Stimulated activated CD8-positive, alpha-beta memory T cell treated with anti-CD3 and anti-CD28 coated beads, Interleukin-7, amount 100 ng/mL, for 48 hours (primary cell): ENCODE measurements around the gene DCUN1D2.
"Not testable (repeated sequence)": the region's sequence is repeated elsewhere in the genome, so short reads cannot be mapped to it uniquely, and the experiment has no call there.

Source experiments
- DNase-seq, 2 donors: peaks; one replicate each; pipeline ENCODE4 v3.0.0-alpha.2; 2020; ENCODE audit warnings: low read depth in 1 of 2; ENCODE audit errors: extremely low read depth in 1 of 2

DCUN1D2 gene

DNA sequence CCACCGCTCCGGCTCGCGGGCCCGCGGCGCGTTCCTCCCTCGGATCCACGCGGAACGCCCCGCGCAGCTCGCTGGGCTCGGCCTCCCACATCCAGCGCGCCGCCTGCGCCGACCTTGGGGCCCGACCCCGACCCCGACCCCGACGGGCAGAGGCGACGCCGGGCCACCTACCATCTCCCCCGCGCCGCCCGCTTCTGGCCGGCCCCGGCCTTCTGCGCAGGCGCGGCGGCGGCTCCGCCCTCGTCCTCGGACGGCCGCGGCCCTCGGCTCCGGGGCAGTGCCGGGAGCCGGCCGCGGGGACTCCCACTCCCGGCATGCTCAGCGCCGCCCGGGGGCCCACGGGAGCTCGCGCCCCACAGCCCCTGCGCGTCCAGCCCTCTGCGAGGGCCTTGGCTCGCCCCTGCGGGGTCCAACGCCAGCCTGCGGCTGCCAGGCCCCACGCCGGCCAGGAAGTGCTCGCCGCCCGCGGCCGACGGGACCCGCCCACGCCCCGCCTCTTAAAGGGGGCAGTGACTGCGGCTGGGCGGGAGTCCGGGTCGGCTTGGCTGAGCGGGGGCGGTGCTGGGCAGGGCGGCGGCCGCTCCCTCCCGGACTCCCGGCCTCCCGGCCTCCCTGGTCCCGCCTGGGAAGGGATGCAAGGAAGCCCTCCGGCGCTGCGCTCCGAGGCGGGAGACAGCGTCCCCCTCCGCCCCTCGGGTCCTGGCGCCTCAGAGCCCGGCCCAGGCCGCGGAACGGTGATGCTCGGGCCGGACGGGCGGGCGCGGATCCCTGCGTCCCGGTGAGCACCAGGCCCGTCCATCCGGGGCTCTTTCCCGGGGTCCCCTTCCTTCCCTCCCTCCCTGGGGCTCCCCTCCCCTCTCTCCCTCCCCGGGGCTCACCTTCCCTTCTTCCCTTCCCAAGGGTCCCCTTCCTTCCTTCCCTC, at the start of gene DCUN1D2:
Gene DCUN1D2 (minus strand): TSS at position 216 of the 922 bp plus-strand sequence. CDS start 42 bp downstream, at position 174.
- peak; percentile 68 to 73 for DNase-seq

DNA sequence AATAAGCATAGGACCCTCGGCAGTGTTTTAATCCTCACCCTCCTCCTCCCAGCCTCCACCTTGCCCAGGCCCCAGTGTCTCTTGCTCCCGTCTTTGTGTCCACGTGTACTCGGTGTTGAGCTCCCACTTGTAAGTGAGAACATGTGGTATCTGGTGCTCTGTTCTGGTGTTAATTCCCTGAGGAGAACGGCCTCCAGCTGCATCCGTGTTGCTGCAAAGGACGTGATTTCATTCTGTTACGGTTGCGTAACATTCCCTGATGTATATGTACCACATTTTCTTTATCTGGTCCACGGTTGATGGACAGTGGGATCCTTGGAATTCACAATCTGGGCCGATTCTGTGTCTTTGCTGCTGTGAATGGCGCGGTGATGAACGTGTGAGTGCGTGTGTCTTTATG, 49.3 kb upstream of the DCUN1D2 start:
- no peak for DNase-seq

DNA sequence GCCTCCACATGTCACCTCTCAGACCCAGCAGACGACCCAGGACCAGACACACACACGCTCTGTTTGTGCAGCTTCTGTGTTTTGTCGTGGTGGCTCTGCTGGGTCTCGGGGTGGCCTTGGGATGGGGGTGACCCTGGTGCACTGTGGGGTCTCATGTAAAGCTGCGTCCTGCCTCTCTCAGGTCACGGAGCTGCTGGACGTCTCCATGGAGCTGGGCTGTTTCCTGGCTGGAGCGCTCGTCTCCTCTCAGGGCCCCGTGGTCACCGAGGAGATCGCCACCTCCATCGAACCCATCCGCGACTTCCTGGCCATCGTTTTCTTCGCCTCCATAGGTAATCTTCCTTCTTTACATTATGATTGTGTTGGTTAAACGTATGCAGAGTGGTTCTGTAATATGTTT, 48.7 kb upstream of the DCUN1D2 start:
- no peak for DNase-seq

- DNase-seq: no peak
These were observed 48.2 kb upstream of the DCUN1D2 start for GRCh38 chr13:113538689-113539058.

GRCh38 chr13:113537909-113538688, 47.6 kb upstream of the DCUN1D2 start:
- no peak for DNase-seq

- no peak for DNase-seq
These were observed 46.7 kb upstream of the DCUN1D2 start for GRCh38 chr13:113537205-113537604.

GRCh38 chr13:113536461-113537110, 46.1 kb upstream of the DCUN1D2 start:
- no peak for DNase-seq

- no peak for DNase-seq
These were observed 44.9 kb upstream of the DCUN1D2 start for GRCh38 chr13:113535381-113535781.

DNA sequence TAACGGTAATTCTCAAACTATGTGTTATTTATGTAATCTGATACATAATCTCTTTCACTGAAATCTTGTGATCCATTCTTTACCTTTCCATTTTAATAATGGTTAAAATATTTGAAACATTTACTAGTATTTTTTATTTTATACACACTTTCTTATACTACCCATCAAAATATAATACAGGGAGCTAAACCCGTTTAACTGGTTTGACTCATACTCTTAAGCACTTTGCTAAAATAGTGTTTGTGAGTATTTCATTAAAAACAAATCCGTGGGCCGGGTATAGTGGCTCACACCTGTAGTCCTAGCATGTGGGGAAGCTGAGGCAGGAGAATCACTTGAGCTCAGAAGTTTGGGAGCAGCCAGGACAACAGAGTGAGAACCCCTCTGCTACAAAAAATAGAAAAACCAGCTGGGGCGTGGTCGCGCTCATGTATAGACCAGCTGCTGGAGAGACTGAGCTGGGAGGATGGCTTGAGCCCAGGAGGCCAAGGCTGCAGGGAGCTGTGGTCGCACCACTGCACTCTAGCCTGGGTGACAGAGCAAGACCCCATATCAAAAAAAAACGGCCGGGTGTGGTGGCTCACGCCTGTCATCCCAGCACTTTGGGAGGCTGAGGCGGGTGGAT, 43.8 kb upstream of the DCUN1D2 start:
- DNase-seq: no peak

DNA sequence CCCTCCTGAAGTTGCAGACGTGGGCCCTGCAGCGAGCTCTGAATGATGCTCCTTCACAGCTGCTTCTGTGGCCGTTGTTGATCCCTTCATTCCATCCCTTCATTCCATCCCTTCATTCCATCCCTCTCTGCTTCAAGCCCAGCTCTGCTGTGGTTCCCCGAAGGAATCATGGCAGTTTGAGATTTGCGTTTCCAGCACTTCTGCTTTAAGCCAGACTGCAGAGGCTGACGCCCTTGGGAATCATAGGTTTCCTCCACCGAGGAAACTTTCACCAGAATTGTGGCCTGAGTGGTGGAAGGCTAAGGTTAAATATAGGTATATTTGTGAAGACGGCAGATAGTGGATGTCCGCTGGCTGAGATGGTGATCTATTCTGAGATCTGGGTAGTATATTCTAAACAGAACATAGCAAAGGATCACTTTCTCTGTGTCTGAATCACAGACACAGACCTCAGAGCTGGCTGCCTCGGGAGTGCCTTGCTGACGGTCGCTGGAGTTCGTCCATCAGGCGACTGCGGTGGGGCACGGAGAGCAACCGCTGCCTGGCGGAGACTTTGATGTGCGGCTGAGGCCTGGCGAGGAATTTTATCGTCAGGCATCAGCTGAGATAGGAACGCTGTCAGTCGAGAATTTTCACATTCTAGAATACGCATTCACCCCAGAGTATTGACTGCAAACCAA, 42.8 kb upstream of the DCUN1D2 start:
- no peak for DNase-seq

GRCh38 chr13:113532156-113532806, 41.8 kb upstream of the DCUN1D2 start:
- DNase-seq: no peak

GRCh38 chr13:113531041-113531873, 40.7 kb upstream of the DCUN1D2 start:
- no peak for DNase-seq

GRCh38 chr13:113528813-113529180, 38.3 kb upstream of the DCUN1D2 start:
- no peak for DNase-seq

DNA sequence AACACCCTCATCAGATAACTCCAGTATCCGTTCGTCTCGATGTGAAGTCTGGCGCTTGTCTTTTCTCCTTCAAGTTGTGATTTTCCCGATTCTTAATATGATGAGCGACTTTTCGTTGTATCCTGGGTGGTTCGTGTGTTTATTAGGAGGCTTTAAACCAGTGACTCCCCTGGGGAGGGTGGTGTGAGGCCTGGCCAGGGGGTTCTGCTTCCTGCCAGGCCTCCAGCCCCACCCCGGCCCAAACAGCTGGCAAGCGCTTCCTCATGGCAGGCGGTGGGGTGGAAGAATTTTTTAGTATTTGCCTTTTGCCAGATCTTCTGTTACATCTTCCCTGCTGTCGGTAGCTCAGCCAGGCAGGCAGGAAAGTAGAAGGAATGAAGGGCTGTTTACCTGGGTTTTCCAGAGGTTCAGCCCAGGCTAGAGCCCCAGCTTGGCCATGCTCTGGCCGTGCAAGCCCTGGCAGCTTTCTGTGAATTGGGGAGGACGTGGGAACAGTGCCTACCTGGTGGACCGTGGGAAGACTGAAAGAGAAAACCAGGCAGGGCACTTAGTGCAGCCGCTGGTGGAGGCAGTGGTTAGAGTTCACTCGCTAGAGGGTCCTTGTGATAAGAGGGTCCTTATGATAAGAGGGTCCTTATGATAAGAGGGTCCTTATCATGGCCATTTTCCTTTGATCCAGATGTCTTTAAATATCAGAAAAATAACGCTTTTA, 37.7 kb upstream of the DCUN1D2 start:
- DNase-seq: no peak

- no peak for DNase-seq
These were observed 36.9 kb upstream of the DCUN1D2 start for GRCh38 chr13:113527272-113527958.

DNA sequence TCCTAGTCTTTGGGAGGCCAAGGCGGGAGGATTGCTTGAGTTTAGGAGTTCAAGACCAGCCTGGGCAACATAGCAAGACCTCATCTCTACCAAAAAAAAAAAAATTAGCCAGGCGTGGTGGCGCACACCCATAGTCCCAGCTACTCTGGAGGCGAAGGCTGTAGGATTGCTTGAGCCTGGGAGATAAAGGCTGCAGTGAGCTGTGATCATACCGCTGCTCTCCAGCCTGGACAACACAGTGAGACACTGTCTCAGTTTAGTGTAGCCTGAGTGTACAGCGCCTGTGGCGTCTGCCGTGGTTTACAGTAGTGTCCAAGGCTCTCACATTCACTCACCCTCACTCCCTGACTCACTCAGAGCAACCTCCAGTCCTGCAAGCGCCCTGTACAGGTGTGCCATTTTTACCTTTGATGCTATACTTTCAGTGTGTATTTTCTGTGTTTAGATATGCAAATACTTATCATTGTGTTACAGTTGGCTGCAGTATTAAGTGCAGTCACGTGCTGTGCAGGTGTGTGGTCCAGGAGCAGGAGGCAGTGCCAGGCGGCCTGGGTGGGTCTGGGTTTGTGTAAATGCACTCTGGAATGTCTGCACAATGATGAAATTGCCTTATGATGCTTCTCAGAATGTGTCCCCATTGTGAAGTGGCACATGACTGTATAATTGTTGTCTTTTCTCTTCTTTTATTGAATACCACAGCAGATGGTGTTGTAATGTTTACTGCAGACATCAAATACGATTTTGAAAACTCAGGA, 36.1 kb upstream of the DCUN1D2 start:
- no peak for DNase-seq

- DNase-seq: not testable (repeated sequence)
These were observed 31.9 kb upstream of the DCUN1D2 start for GRCh38 chr13:113522438-113522837.
